Stimulated activated CD4-positive, alpha-beta T cell treated with anti-CD3 and anti-CD28 coated beads, TNF-alpha, amount 100 ng/mL, for 48 hours (primary cell): ENCODE results near the gene DCLK1.

ENCODE experiments used
- DNase-seq, 3 donors: peaks; one replicate each; pipeline ENCODE4 v3.0.0-alpha.2; 2020; ENCODE audit warnings: low read depth in 3 of 3

DCLK1 gene

GRCh38 chr13:35945368-35945767, 185.8 kb downstream of the DCLK1 start:
- no peak for DNase-seq

- DNase-seq, result no peak
Measured at GRCh38 chr13:35941374-35941773, 189.8 kb downstream of the DCLK1 start.

GRCh38 chr13:35940734-35941133, 190.4 kb downstream of the DCLK1 start:
- no peak for DNase-seq

- no peak for DNase-seq
Measured at GRCh38 chr13:35936246-35936978, 194.8 kb downstream of the DCLK1 start.

- no peak for DNase-seq
Measured at GRCh38 chr13:35930665-35931631, 200.2 kb downstream of the DCLK1 start.

GRCh38 chr13:35927567-35928021, 203.6 kb downstream of the DCLK1 start:
- no peak for DNase-seq

GRCh38 chr13:35926859-35927530, 204.2 kb downstream of the DCLK1 start:
- DNase-seq, result no peak

GRCh38 chr13:35925669-35926068, 205.5 kb downstream of the DCLK1 start:
- no peak for DNase-seq

GRCh38 chr13:35923347-35923746, 207.8 kb downstream of the DCLK1 start:
- no peak for DNase-seq

- DNase-seq, result no peak
Measured at GRCh38 chr13:35920816-35921215, 210.4 kb downstream of the DCLK1 start.

GRCh38 chr13:35917942-35918645, 213.1 kb downstream of the DCLK1 start:
- DNase-seq, result no peak

- DNase-seq, result no peak
Measured at GRCh38 chr13:35917252-35917941, 213.8 kb downstream of the DCLK1 start.

GRCh38 chr13:35916146-35916545, 215.0 kb downstream of the DCLK1 start:
- DNase-seq, result no peak

GRCh38 chr13:35914662-35915061, 216.5 kb downstream of the DCLK1 start:
- DNase-seq, result no peak

- no peak for DNase-seq
Measured at GRCh38 chr13:35912841-35913240, 218.3 kb downstream of the DCLK1 start.

- no peak for DNase-seq
Measured at GRCh38 chr13:35909837-35910540, 221.2 kb downstream of the DCLK1 start.

GRCh38 chr13:35909091-35909490, 222.1 kb downstream of the DCLK1 start:
- no peak for DNase-seq

- no peak for DNase-seq
Measured at GRCh38 chr13:35908226-35908625, 223.0 kb downstream of the DCLK1 start.

GRCh38 chr13:35906636-35907035, 224.5 kb downstream of the DCLK1 start:
- no peak for DNase-seq

- no peak for DNase-seq
Measured at GRCh38 chr13:35903075-35903474, 228.1 kb downstream of the DCLK1 start.
